ENCODE measurements around the gene FHAD1. TPM values are rescaled to one million over a fixed set of nuclear protein-coding genes. Genes with fewer than 3 reads are reported as not detected.

Gene FHAD1
- total RNA-seq, 1 experiment from 2014 or later: 1.9 TPM

- H3K9me3 ChIP-seq (ENCODE audit: control insufficient read depth, low read depth, low read length): no peaks in the 10 kb centered on the region
- no peaks in the 10 kb centered on the region for H3K27me3 ChIP-seq (ENCODE audit: insufficient read depth, low read length)
- no peak overlapping the region for H2AFZ ChIP-seq (ENCODE audit: low read length)
- H3K23ac ChIP-seq (ENCODE audit: insufficient read length, low read depth, low read length): no peak overlapping the region
- no peak overlapping the region for H3K18ac ChIP-seq (ENCODE audit: insufficient read length, low read depth, low read length)
- no peak overlapping the region for H3K27ac Mint-ChIP-seq
- H3K79me1 ChIP-seq (ENCODE audit: insufficient read depth, low read depth, low read length, poor library complexity, severe bottlenecking): no peaks in the 10 kb centered on the region
- H4K91ac ChIP-seq (ENCODE audit: insufficient read length, low read depth, low read length): no peak overlapping the region
- peaks cover 12 to 17% of the 10 kb centered on the region in 2 experiments for H3K9me3 Mint-ChIP-seq
- H3K79me2 ChIP-seq (ENCODE audit: insufficient read depth, low read length): no peaks in the 10 kb centered on the region
- no peak overlapping the region for H2BK5ac ChIP-seq (ENCODE audit: insufficient read length, low read length)
- H3T11ph ChIP-seq (ENCODE audit: low read length): no peak overlapping the region
- H3K56ac ChIP-seq (ENCODE audit: insufficient read length, low read depth, low read length): no peak overlapping the region
- no peak for DNase-seq
- H4K8ac ChIP-seq (replicated peaks; ENCODE audit: insufficient read length, low read depth, low read length): no peak overlapping the region
- H3K36me3 Mint-ChIP-seq (ENCODE audit: insufficient read depth in 1 of 3, low read depth in 3 of 3): peaks cover 29 to 35% (median 29%) of the 10 kb centered on the region in 3 experiments
- H3K4me1 Mint-ChIP-seq: peaks cover 15 to 22% of the 10 kb centered on the region in 2 experiments
- no peak overlapping the region for H4K5ac ChIP-seq (ENCODE audit: insufficient read length, low read depth, low read length)
- TF ChIP-seq, protein P1, sequence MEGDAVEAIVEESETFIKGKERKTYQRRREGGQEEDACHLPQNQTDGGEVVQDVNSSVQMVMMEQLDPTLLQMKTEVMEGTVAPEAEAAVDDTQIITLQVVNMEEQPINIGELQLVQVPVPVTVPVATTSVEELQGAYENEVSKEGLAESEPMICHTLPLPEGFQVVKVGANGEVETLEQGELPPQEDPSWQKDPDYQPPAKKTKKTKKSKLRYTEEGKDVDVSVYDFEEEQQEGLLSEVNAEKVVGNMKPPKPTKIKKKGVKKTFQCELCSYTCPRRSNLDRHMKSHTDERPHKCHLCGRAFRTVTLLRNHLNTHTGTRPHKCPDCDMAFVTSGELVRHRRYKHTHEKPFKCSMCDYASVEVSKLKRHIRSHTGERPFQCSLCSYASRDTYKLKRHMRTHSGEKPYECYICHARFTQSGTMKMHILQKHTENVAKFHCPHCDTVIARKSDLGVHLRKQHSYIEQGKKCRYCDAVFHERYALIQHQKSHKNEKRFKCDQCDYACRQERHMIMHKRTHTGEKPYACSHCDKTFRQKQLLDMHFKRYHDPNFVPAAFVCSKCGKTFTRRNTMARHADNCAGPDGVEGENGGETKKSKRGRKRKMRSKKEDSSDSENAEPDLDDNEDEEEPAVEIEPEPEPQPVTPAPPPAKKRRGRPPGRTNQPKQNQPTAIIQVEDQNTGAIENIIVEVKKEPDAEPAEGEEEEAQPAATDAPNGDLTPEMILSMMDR (conservative IDR thresholded peaks at IDR 0.05): no peak
- no peak overlapping the region for H2BK12ac ChIP-seq (ENCODE audit: insufficient read length, low read depth, low read length)
- no peak overlapping the region for H3K27ac ChIP-seq (ENCODE audit: insufficient read length, low read depth, low read length)
- no CpG with 5 or more reads among the region's 1 CpG for WGBS (ENCODE audit: extremely low coverage, insufficient read length, low lambda C conversion rate)
- no peak overlapping the region for H2BK15ac ChIP-seq (ENCODE audit: low read depth, low read length)
- H2AK5ac ChIP-seq (ENCODE audit: insufficient read length, low read length): no peak overlapping the region
- H3K9ac ChIP-seq (ENCODE audit: extremely low read depth, insufficient read length, low read length): no peak overlapping the region
- no peaks in the 10 kb centered on the region for H3K27me3 Mint-ChIP-seq (ENCODE audit: low read depth)
- H3K14ac ChIP-seq (ENCODE audit: insufficient read depth, low read length): no peak overlapping the region
- no peak overlapping the region for H2BK120ac ChIP-seq (ENCODE audit: low read depth, low read length, poor library complexity, severe bottlenecking)
- H4K20me1 ChIP-seq (ENCODE audit: control insufficient read depth, insufficient read depth, insufficient read length): no peaks in the 10 kb centered on the region
- H2BK20ac ChIP-seq (ENCODE audit: low read depth, low read length, poor library complexity, severe bottlenecking): no peak overlapping the region
- no peak overlapping the region for H3K4me3 Mint-ChIP-seq
- H3K4me1 ChIP-seq (ENCODE audit: insufficient read depth, low read length): peaks cover under 1% of the 10 kb centered on the region; the same call in 1 of the 2 replicates
- H3K4ac ChIP-seq (ENCODE audit: low read depth, low read length): no peak overlapping the region
- H3K23me2 ChIP-seq (ENCODE audit: insufficient read length, low read depth, low read length, poor library complexity, severe bottlenecking): no peaks in the 10 kb centered on the region
- no peak overlapping the region for H3K4me2 ChIP-seq (ENCODE audit: insufficient read depth, insufficient read length, low read length)
Observed at GRCh38 chr1:15217654-15218053, 29.4 kb upstream of the FHAD1 start.
